Gastrocnemius medialis (tissue), 4 donors: ENCODE data around the gene IRF2BP2. TPM values are rescaled to one million over a fixed set of nuclear protein-coding genes. Genes with fewer than 3 reads are reported as not detected.
"Not testable (repeated sequence)": the region's sequence is repeated elsewhere in the genome, so short reads cannot be mapped to it uniquely, and the experiment has no call there.

Experiments
- ATAC-seq, 2 donors: fragments of 150-250 bp; one replicate each; pipeline ENCODE4 v1.9.1; 2016
- DNase-seq, 2 donors: peaks; one replicate each; pipeline ENCODE4 v3.0.0-alpha.2; 2019
- H3K27ac ChIP-seq, 4 donors: fragments of 200-600 bp; sonication (generic); 1 replicate in 1 of 4; 2 replicates in 3 of 4; pipeline ENCODE4 v1.5.1; 2016 to 2018; ENCODE audit warnings: mild to moderate bottlenecking in 2 of 4, moderate library complexity in 1 of 4
- H3K27me3 ChIP-seq, 3 donors: fragments of 200-600 bp; sonication (generic) in 2 of 3; 1 replicate in 1 of 3; 2 replicates in 2 of 3; pipeline versions ENCODE4 v1.5.1 to v1.6.0; 2016 to 2019; ENCODE audit warnings: mild to moderate bottlenecking in 1 of 3, moderate library complexity in 1 of 3
- H3K36me3 ChIP-seq, 2 donors: fragments of 200-600 bp; sonication (generic) in 1 of 2; one replicate each; pipeline ENCODE4 v1.5.1; 2017 to 2018
- H3K4me1 ChIP-seq, 2 donors: fragments of 200-600 bp; sonication (generic) in 1 of 2; one replicate each; pipeline ENCODE4 v1.5.1; 2016 to 2017; ENCODE audit warnings: mild to moderate bottlenecking in 2 of 2
- H3K4me3 ChIP-seq, 4 donors: fragments of 200-600 bp; sonication (generic) in 3 of 4; 1 replicate in 1 of 4; 2 replicates in 3 of 4; pipeline ENCODE4 v1.5.1; 2016 to 2019; ENCODE audit warnings: mild to moderate bottlenecking in 2 of 4
- H3K9me3 ChIP-seq, 3 donors: fragments of 200-600 bp; sonication (generic) in 2 of 3; 1 replicate in 1 of 3; 2 replicates in 2 of 3; pipeline ENCODE4 v1.5.1; 2016 to 2019
- CTCF ChIP-seq, 5 experiments: fragments of 450-650 bp in 3 of 5; fragments of 200-600 bp in 2 of 5; sonication (generic) in 2 of 5; IDR thresholded peaks in 4 of 5; conservative IDR thresholded peaks in 1 of 5; 1 replicate in 4 of 5; 2 replicates in 1 of 5; pipeline ENCODE4 v1.5.1; 2016 to 2019; ENCODE audit warnings: antibody characterized with exemption in 5 of 5, mild to moderate bottlenecking in 3 of 5, moderate library complexity in 3 of 5
- POLR2A ChIP-seq, 2 donors: fragments of 450-650 bp; IDR thresholded peaks; one replicate each; pipeline ENCODE4 v1.6.1; 2017; ENCODE audit warnings: antibody characterized with exemption in 2 of 2, mild to moderate bottlenecking in 2 of 2, moderate library complexity in 2 of 2
- in situ Hi-C, 4 donors: fragments of 200-750 bp; cut with MboI; loops; one replicate each; pipeline versions ENCODE4 v1.15.0 to v1.8.0; 2017; ENCODE audit warnings: low sequenced_read_pairs in 4 of 4
- intact Hi-C: fragments of 100-400 bp; cut with DNase I; formaldehyde crosslinking; loops from one replicate; pipeline ENCODE4 v1.15.1; 2023; ENCODE audit warnings: low total_unique reads
- total RNA-seq, 4 donors: library from RNA; depleted of rRNA; stranded (reverse); fragments of >200 nt; gene quantifications; one replicate each; pipeline versions ENCODE4 v1.1.0 to v1.2.3, GENCODE V29; 2016

Gene IRF2BP2
- total RNA-seq, 4 donors from 2014 or later: 32.2 to 92.0 (median 52.2) TPM

GRCh38 chr1:234638832-234639799, 29.1 kb upstream of the IRF2BP2 start:
- peak; percentile 38 to 68 for DNase-seq
- in situ Hi-C loops: loop anchor here in 1 of 4 donors (10.0 kb wide), 1 partner anchor 116 kb away; no protein-coding TSS in a partner anchor
- Histone ChIP-seq H3K9me3 (no peaks in the 10 kb centered on the region), H3K4me3 (no peak overlapping the region), H3K36me3 (no peaks in the 10 kb centered on the region), H3K4me1 (peaks cover 0 to 15% of the 10 kb centered on the region in 2 donors), H3K27ac (peak overlapping the region; percentile 35 to 66 (median 57)), H3K27me3 (no peaks in the 10 kb centered on the region)
- peak; percentile 93 to 95 for ATAC-seq
- TF ChIP-seq CTCF (IDR thresholded peaks at IDR 0.05 in 4 of 5, conservative IDR thresholded peaks at IDR 0.05 in 1 of 5): no peak
- no peak for TF ChIP-seq POLR2A (IDR thresholded peaks at IDR 0.05)
- intact Hi-C loops: no loop called here

- ATAC-seq, H3K27ac ChIP-seq, H3K36me3 ChIP-seq, intact Hi-C loops, H3K4me3 ChIP-seq, DNase-seq, H3K9me3 ChIP-seq, H3K27me3 ChIP-seq: not testable (repeated sequence)
- peaks cover 0 to 15% of the 10 kb centered on the region in 2 donors for H3K4me1 ChIP-seq
- in situ Hi-C loops: loop anchor here in 1 of 4 donors (10.0 kb wide), 1 partner anchor 120 kb away; no protein-coding TSS in a partner anchor
These were observed 24.9 kb upstream of the IRF2BP2 start for GRCh38 chr1:234634922-234635321.

- Histone ChIP-seq H3K4me1 (peaks cover 4 to 11% of the 10 kb centered on the region in 2 donors), H3K27me3 (no peaks in the 10 kb centered on the region), H3K9me3 (no peaks in the 10 kb centered on the region), H3K36me3 (no peaks in the 10 kb centered on the region), H3K27ac (no peak overlapping the region), H3K4me3 (no peak overlapping the region)
- intact Hi-C loops: no loop called here
- DNase-seq (no peak), ATAC-seq (no peak)
- TF ChIP-seq CTCF (IDR thresholded peaks at IDR 0.05 in 4 of 5, conservative IDR thresholded peaks at IDR 0.05 in 1 of 5) (no peak), POLR2A (IDR thresholded peaks at IDR 0.05) (no peak)
- in situ Hi-C loops: loop anchor here in 1 of 4 donors (10.0 kb wide), 1 partner anchor 120 kb away; no protein-coding TSS in a partner anchor
These were observed 24.4 kb upstream of the IRF2BP2 start for GRCh38 chr1:234634387-234634786.

GRCh38 chr1:234633246-234634003, 23.4 kb upstream of the IRF2BP2 start:
- H3K4me1 ChIP-seq: peaks cover 3 to 12% of the 10 kb centered on the region in 2 donors
- in situ Hi-C loops: loop anchor here in 1 of 4 donors (10.0 kb wide), 1 partner anchor 121 kb away; no protein-coding TSS in a partner anchor
- no peak for TF ChIP-seq POLR2A (IDR thresholded peaks at IDR 0.05)
- TF ChIP-seq CTCF (IDR thresholded peaks at IDR 0.05 in 4 of 5, conservative IDR thresholded peaks at IDR 0.05 in 1 of 5): no peak
- no peaks in the 10 kb centered on the region for H3K27me3 ChIP-seq
- H3K9me3 ChIP-seq: no peaks in the 10 kb centered on the region
- no peak for ATAC-seq
- DNase-seq: no peak
- intact Hi-C loops: no loop called here
- no peak overlapping the region for H3K27ac ChIP-seq
- no peaks in the 10 kb centered on the region for H3K36me3 ChIP-seq
- H3K4me3 ChIP-seq: no peak overlapping the region
